ENCODE data around the gene HHEX. TPM values are rescaled to one million over a fixed set of nuclear protein-coding genes. Genes with fewer than 3 reads are reported as not detected.

The HHEX gene
- total RNA-seq, 6 donors from 2014 or later: 5.8 to 21.9 (median 15.8) TPM

DNA sequence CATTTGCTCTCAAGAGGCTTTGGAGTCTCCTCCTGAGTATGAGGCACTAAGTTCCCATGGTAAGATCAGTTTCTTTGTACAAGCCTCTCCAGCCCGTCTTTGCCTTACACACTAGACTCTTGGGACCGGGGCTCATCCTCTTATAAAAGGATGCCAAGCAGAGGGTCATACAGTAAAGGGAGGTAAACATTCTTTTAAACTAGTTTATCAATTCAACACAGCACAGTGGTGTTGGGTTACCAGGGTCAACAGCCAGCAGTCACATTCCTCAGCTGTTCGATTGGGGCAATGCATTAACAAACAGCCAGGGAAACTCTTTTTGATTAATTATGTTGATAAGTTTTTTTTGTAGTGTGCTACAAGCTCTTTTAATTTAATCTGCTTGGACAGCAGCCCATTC lies 37.8 kb downstream of the HHEX start:
- Histone ChIP-seq H3K27ac (no peak overlapping the region), H3K36me3 (no peaks in the 10 kb centered on the region), H3K4me1 (no peaks in the 10 kb centered on the region), H3K9me3 (no peaks in the 10 kb centered on the region), H3K27me3 (no peaks in the 10 kb centered on the region), H3K4me3 (no peak overlapping the region)
- TF ChIP-seq EP300 (IDR thresholded peaks at IDR 0.05) (no peak), POLR2A (IDR thresholded peaks at IDR 0.05) (no peak), POLR2AphosphoS5 (IDR thresholded peaks at IDR 0.05) (no peak)
- DNase-seq (no peak), ATAC-seq (ENCODE audit: low FRiP score in 2 of 2) (no peak)
- WGBS, 2 donors: 51 to 72% methylated on average over 3 of the region's 3 CpGs

DNA sequence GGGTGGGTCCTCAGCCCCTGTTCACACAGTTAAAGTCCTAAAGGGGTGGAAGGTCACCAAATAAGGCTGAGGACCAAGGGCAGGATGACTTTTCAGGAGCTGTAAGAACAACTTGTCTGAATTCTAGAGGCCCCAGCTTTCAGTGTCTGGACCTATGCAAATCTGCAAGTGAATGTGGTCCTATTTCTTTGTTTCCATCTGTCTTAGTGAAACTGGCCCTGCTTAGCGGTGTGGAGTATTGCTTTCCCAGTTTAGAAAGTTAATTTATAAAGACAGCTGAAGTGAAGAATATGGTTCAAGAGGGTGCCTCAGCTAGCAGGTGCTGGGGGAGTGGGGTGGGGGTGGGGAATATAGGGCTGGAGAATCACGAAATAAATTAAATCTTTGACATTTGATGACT lies 40.1 kb downstream of the HHEX start:
- 71 to 86% methylated on average over 2 of the region's 2 CpGs for WGBS, 2 donors
- no peak for DNase-seq
- H3K9me3 ChIP-seq: no peaks in the 10 kb centered on the region
- no peak overlapping the region for H3K4me3 ChIP-seq
- H3K27ac ChIP-seq: no peak overlapping the region
- TF ChIP-seq POLR2A (IDR thresholded peaks at IDR 0.05) (no peak), POLR2AphosphoS5 (IDR thresholded peaks at IDR 0.05) (no peak), EP300 (IDR thresholded peaks at IDR 0.05) (no peak)
- TF ChIP-seq, protein P1, sequence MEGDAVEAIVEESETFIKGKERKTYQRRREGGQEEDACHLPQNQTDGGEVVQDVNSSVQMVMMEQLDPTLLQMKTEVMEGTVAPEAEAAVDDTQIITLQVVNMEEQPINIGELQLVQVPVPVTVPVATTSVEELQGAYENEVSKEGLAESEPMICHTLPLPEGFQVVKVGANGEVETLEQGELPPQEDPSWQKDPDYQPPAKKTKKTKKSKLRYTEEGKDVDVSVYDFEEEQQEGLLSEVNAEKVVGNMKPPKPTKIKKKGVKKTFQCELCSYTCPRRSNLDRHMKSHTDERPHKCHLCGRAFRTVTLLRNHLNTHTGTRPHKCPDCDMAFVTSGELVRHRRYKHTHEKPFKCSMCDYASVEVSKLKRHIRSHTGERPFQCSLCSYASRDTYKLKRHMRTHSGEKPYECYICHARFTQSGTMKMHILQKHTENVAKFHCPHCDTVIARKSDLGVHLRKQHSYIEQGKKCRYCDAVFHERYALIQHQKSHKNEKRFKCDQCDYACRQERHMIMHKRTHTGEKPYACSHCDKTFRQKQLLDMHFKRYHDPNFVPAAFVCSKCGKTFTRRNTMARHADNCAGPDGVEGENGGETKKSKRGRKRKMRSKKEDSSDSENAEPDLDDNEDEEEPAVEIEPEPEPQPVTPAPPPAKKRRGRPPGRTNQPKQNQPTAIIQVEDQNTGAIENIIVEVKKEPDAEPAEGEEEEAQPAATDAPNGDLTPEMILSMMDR (IDR thresholded peaks at IDR 0.05): no peak
- no peak for ATAC-seq (ENCODE audit: low FRiP score in 2 of 2)
- H3K27me3 ChIP-seq: no peaks in the 10 kb centered on the region
- H3K36me3 ChIP-seq: no peaks in the 10 kb centered on the region
- no peaks in the 10 kb centered on the region for H3K4me1 ChIP-seq

DNA sequence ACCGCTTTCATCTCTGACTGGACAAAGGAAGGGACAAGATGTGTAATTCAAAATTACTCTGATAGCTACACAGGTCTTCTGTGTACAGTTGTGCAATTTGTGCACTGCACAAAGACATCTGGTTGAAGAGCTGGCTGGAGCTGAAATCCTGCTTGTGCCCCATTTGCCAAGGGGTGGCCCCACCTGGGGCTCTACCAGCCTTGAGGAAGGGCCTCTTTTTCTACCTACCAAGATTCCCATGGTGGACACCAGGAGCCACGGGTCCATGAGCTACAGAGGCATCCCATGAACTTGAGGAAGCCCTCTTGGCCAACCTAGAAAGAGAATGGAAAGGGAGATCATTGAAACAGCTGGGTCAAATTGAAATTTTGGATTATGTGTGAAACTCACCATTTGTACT lies 43.2 kb downstream of the HHEX start:
- no peaks in the 10 kb centered on the region for H3K27me3 ChIP-seq
- H3K4me1 ChIP-seq: no peaks in the 10 kb centered on the region
- WGBS, 2 donors: 88 to 100% methylated on average over 2 of the region's 2 CpGs
- ATAC-seq (ENCODE audit: low FRiP score in 2 of 2) (no peak), DNase-seq (no peak)
- TF ChIP-seq POLR2AphosphoS5 (IDR thresholded peaks at IDR 0.05): no peak
- TF ChIP-seq, protein P1 (IDR thresholded peaks at IDR 0.05): no peak
- TF ChIP-seq EP300 (IDR thresholded peaks at IDR 0.05): no peak
- TF ChIP-seq POLR2A (IDR thresholded peaks at IDR 0.05): no peak
- no peaks in the 10 kb centered on the region for H3K36me3 ChIP-seq
- no peak overlapping the region for H3K4me3 ChIP-seq
- H3K9me3 ChIP-seq: no peaks in the 10 kb centered on the region
- no peak overlapping the region for H3K27ac ChIP-seq

DNA sequence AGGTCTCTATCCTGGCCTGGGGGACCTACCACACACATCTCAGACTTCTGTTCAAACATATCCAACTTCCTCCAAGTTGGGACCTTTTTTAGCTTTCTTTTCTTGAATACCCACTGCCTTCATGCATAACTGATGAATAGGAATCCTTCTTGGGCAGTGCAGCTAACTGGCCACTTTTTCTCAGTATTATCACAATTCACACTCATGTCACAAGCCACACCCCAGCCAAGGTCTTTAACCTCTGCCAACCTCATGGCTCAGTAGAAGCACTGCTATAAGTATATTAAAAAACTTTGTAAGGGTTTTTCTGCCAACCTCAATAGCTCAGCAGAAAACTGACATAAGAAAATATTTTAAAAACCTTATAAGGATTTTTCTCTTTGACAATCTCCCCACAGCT lies 44.5 kb downstream of the HHEX start:
- H3K36me3 ChIP-seq: no peaks in the 10 kb centered on the region
- TF ChIP-seq POLR2A (IDR thresholded peaks at IDR 0.05): no peak
- TF ChIP-seq, protein P1 (IDR thresholded peaks at IDR 0.05): no peak
- TF ChIP-seq EP300 (IDR thresholded peaks at IDR 0.05): no peak
- no peak for TF ChIP-seq POLR2AphosphoS5 (IDR thresholded peaks at IDR 0.05)
- no peak overlapping the region for H3K27ac ChIP-seq
- no peak overlapping the region for H3K4me3 ChIP-seq
- no peaks in the 10 kb centered on the region for H3K4me1 ChIP-seq
- H3K9me3 ChIP-seq: no peaks in the 10 kb centered on the region
- ATAC-seq (ENCODE audit: low FRiP score in 2 of 2): no peak
- no peaks in the 10 kb centered on the region for H3K27me3 ChIP-seq
- DNase-seq: no peak

DNA sequence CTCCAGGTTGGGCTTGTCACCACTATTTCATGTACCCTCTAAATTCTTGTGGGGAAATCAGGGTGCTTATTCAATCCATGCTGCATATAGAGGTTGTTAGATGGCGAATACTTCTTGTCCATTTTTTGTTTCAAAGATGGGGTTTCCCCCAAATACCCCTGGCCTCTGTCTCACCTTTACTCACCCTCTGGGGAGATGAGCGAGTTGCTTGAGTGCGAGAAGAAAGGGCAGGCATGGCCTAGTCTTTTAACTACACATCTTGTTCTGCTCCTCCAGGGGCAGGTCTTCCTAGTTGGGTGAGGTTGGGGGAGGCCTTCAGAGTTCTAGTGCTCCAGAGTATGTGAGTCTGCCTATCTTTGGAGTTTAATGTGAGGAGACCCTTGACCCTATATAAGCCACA lies 46.2 kb downstream of the HHEX start:
- H3K36me3 ChIP-seq: no peaks in the 10 kb centered on the region
- DNase-seq: no peak
- H3K4me3 ChIP-seq: no peak overlapping the region
- H3K27ac ChIP-seq: no peak overlapping the region
- TF ChIP-seq EP300 (IDR thresholded peaks at IDR 0.05) (no peak), POLR2A (IDR thresholded peaks at IDR 0.05) (no peak), POLR2AphosphoS5 (IDR thresholded peaks at IDR 0.05) (no peak)
- TF ChIP-seq, protein P1 (IDR thresholded peaks at IDR 0.05): no peak
- 86 to 92% methylated on average over 3 of the region's 3 CpGs for WGBS, 2 donors
- no peaks in the 10 kb centered on the region for H3K27me3 ChIP-seq
- ATAC-seq (ENCODE audit: low FRiP score in 2 of 2): no peak
- no peaks in the 10 kb centered on the region for H3K4me1 ChIP-seq
- no peaks in the 10 kb centered on the region for H3K9me3 ChIP-seq
